GM12878 (cell line): Measurements from ENCODE around the gene CNST. TPM values are rescaled to one million over a fixed set of nuclear protein-coding genes. Genes with fewer than 3 reads are reported as not detected.

ENCODE experiments used
- ATAC-seq: fragments of 200-7000 bp; cut with Tn5 transposase; 3 replicates; pipeline ENCODE4 v1.9.1; 2020; ENCODE audit warnings: mild to moderate bottlenecking, moderate library complexity
- BruUV-seq: library from RNA; stranded (reverse); fragments of 400-500 nt; replicated peaks from 2 replicates; lab custom pipeline; 2021; lab: Mats Ljungman, UMichigan
- CTCF ChIA-PET: fragments of 300-600 bp; sonication (Branson Sonifier 250); formaldehyde crosslinking; extraction: SDS; loops from one replicate; lab custom pipeline; 2021; ENCODE audit warnings: inconsistent platforms; lab: Yijun Ruan, JAX
- POLR2A ChIA-PET: fragments of 350-600 bp; formaldehyde crosslinking; extraction: SDS; loops from one replicate; lab custom pipeline; 2021; ENCODE audit warnings: inconsistent platforms; lab: Charles Lee
- RAD21 ChIA-PET: fragments of 300-600 bp; sonication (Branson Sonifier 250); formaldehyde crosslinking; loops from one replicate; lab custom pipeline; 2023; ENCODE audit warnings: antibody characterized with exemption; ENCODE audit not compliant: unreplicated experiment; lab: Charles Lee
- SMC1A ChIA-PET: fragments of 300-600 bp; sonication (Branson Sonifier 250); formaldehyde crosslinking; loops from one replicate; lab custom pipeline; 2023; ENCODE audit not compliant: unreplicated experiment, uncharacterized antibody; lab: Charles Lee
- DNase-seq: peaks from one replicate; pipeline ENCODE4 v3.0.0-alpha.2; 2011; ENCODE audit warnings: low read depth, low spot score
- FAIRE-seq: peaks from 3 replicates; lab custom pipeline; 2011; peaks lifted over from hg19 to GRCh38; lab: Jason Lieb, UNC
- H2AFZ ChIP-seq: 2 replicates; pipeline ENCODE4 v1.6.0; 2011; ENCODE audit warnings: low read depth, low read length, control low read depth; ENCODE audit not compliant: control insufficient read depth
- H3K27ac ChIP-seq: 2 replicates; pipeline ENCODE4 v1.5.1; 2011; ENCODE audit warnings: control low read depth; ENCODE audit not compliant: control insufficient read depth, insufficient read depth
- H3K27me3 ChIP-seq, 2 experiments: replicated peaks in 1 of 2; 2 replicates each; pipeline versions ENCODE4 v1.6.0 to v1.6.1; 2011; ENCODE audit warnings: low read length in 1 of 2; ENCODE audit not compliant: control insufficient read depth in 2 of 2, insufficient read depth in 2 of 2
- H3K36me3 ChIP-seq, 2 experiments: 2 replicates each; pipeline ENCODE4 v1.5.1; 2011; ENCODE audit warnings: low read length in 1 of 2; ENCODE audit not compliant: control insufficient read depth in 2 of 2, insufficient read depth in 2 of 2
- H3K4me1 ChIP-seq: 2 replicates; pipeline ENCODE4 v1.6.1; 2011; ENCODE audit warnings: mild to moderate bottlenecking, low read length, moderate library complexity, mixed read lengths; ENCODE audit not compliant: control insufficient read depth, insufficient read depth
- H3K4me2 ChIP-seq: 2 replicates; pipeline ENCODE4 v1.6.0; 2011; ENCODE audit warnings: control low read depth; ENCODE audit not compliant: control insufficient read depth, insufficient read depth
- H3K4me3 ChIP-seq: fragments of 200-600 bp; sonication (generic); 2 replicates; pipeline ENCODE4 v1.5.1; 2016
- H3K79me2 ChIP-seq: 2 replicates; pipeline ENCODE4 v1.6.0; 2011; ENCODE audit warnings: low read length; ENCODE audit not compliant: control insufficient read depth, insufficient read depth
- H3K9ac ChIP-seq: 2 replicates; pipeline ENCODE4 v1.8.0; 2011; ENCODE audit warnings: low read length, control low read depth, mixed read lengths; ENCODE audit not compliant: control insufficient read depth, insufficient read depth
- H3K9me3 ChIP-seq: replicated peaks from 3 replicates; pipeline ENCODE4 v1.5.1; 2011; ENCODE audit warnings: mild to moderate bottlenecking, low read length; ENCODE audit not compliant: control insufficient read depth, insufficient read depth
- H4K20me1 ChIP-seq: 2 replicates; pipeline ENCODE4 v1.6.0; 2011; ENCODE audit not compliant: control insufficient read depth, insufficient read depth
- ASH2L ChIP-seq: fragments of 300-600, 200-600 bp; sonication (generic); IDR thresholded peaks from 2 replicates; pipeline ENCODE4 v1.6.1; 2017; ENCODE audit warnings: low read depth, mild to moderate bottlenecking, borderline replicate concordance
- ATF2 ChIP-seq: IDR thresholded peaks from 2 replicates; pipeline ENCODE4 v1.6.1; 2012; ENCODE audit warnings: low read length, inconsistent platforms
- CBX3 ChIP-seq: fragments of 200-600 bp; sonication (generic); IDR thresholded peaks from 2 replicates; pipeline ENCODE4 v1.6.1; 2016; ENCODE audit warnings: low read depth, borderline replicate concordance
- CEBPB ChIP-seq, 2 experiments: fragments of 150-350 bp in 1 of 2; IDR thresholded peaks; 2 replicates each; pipeline ENCODE4 v1.6.1; 2012 to 2014; ENCODE audit warnings: low read depth in 2 of 2, low read length in 2 of 2, borderline replicate concordance in 1 of 2, inconsistent platforms in 1 of 2
- CHD4 ChIP-seq: fragments of 200-600 bp; sonication (generic); IDR thresholded peaks from 2 replicates; pipeline ENCODE4 v1.6.1; 2016; ENCODE audit warnings: mild to moderate bottlenecking
- CREB1 ChIP-seq: IDR thresholded peaks from 2 replicates; pipeline ENCODE4 v1.6.1; 2012; ENCODE audit warnings: low read depth, mild to moderate bottlenecking, inconsistent platforms
- FOS ChIP-seq: IDR thresholded peaks from 3 replicates; pipeline ENCODE4 v1.6.1; 2011; ENCODE audit warnings: borderline replicate concordance; ENCODE audit not compliant: insufficient read length; ENCODE audit errors: extremely low read depth
- HCFC1 ChIP-seq: fragments of 150-350 bp; IDR thresholded peaks from 2 replicates; pipeline ENCODE4 v1.6.1; 2014; ENCODE audit warnings: low read length
- IRF3 ChIP-seq: fragments of 450-650 bp; IDR thresholded peaks from 2 replicates; pipeline ENCODE4 v1.6.1; 2014; ENCODE audit warnings: mild to moderate bottlenecking
- MEF2A ChIP-seq: IDR thresholded peaks from 2 replicates; pipeline ENCODE4 v1.6.1; 2011; ENCODE audit warnings: low read depth, mild to moderate bottlenecking, low read length, moderate library complexity; ENCODE audit not compliant: insufficient read depth
- MEF2B ChIP-seq: fragments of 450-650 bp; IDR thresholded peaks from 2 replicates; pipeline ENCODE4 v1.6.1; 2018; ENCODE audit warnings: mild to moderate bottlenecking, moderate library complexity; ENCODE audit not compliant: partially characterized antibody, poor library complexity, severe bottlenecking
- NBN ChIP-seq: fragments of 450-650 bp; IDR thresholded peaks from 2 replicates; pipeline ENCODE4 v1.6.1; 2016
- NR2C1 ChIP-seq: fragments of 450-650 bp; IDR thresholded peaks from 2 replicates; pipeline ENCODE4 v1.6.1; 2017; ENCODE audit warnings: antibody characterized with exemption, mild to moderate bottlenecking, moderate library complexity
- SP1 ChIP-seq: IDR thresholded peaks from one replicate; pipeline ENCODE4 v1.6.1; 2011; ENCODE audit warnings: low read depth, low read length
- SRF ChIP-seq, 2 experiments: IDR thresholded peaks; 2 replicates each; pipeline ENCODE4 v1.6.1; 2011; ENCODE audit warnings: low read depth in 2 of 2, low read length in 2 of 2, mild to moderate bottlenecking in 1 of 2, moderate library complexity in 1 of 2
- TCF7 ChIP-seq: IDR thresholded peaks from 2 replicates; pipeline ENCODE4 v1.6.1; 2014; ENCODE audit warnings: antibody characterized with exemption, borderline replicate concordance
- USF1 ChIP-seq: IDR thresholded peaks from 2 replicates; pipeline ENCODE4 v1.6.1; 2011; ENCODE audit warnings: borderline replicate concordance, low read depth, mild to moderate bottlenecking, moderate library complexity, mixed read lengths, low read length; ENCODE audit not compliant: insufficient read depth; ENCODE audit errors: extremely low read length
- USF2 ChIP-seq: IDR thresholded peaks from 2 replicates; pipeline ENCODE4 v1.6.1; 2011; ENCODE audit warnings: low read depth, low read length, improper control_type of control experiment, borderline replicate concordance
- ZNF274 ChIP-seq: IDR thresholded peaks from one replicate; pipeline ENCODE4 v1.8.0; 2011; ENCODE audit not compliant: insufficient read length, insufficient read depth
- ZNF622 ChIP-seq: fragments of 450-650 bp; IDR thresholded peaks from 2 replicates; pipeline ENCODE4 v1.6.1; 2017; ENCODE audit warnings: mild to moderate bottlenecking, inconsistent platforms
- WGBS: methylation state at CpG from one replicate; pipeline ENCODE4 v1.1.6; 2016; ENCODE audit warnings: low lambda C conversion rate; ENCODE audit not compliant: insufficient replicate concordance, insufficient coverage; ENCODE audit errors: missing lambda C conversion rate; 5-methylcytosine and 5-hydroxymethylcytosine counted together
- in situ Hi-C: fragments of 300-500 bp; cut with MboI; formaldehyde crosslinking; loops from 9 replicates; pipeline ENCODE4 v1.14.3; 2018; ENCODE audit warnings: mixed read lengths
- intact Hi-C: fragments of 100-400 bp; cut with micrococcal nuclease; formaldehyde crosslinking; loops from one replicate; pipeline ENCODE4 v1.14.2; 2022; ENCODE audit not compliant: unreplicated experiment
- polyA plus RNA-seq, 11 experiments: library from polyadenylated mRNA; depleted of rRNA in 4 of 11; unstranded in 6 of 11; stranded (reverse) in 5 of 11; fragments of >200 nt; fragmentation: Nextera tagmentation in 4 of 11; fragmentation: Illumina TruSeq in 1 of 11; extraction: Ambion mirVana in 4 of 11; extraction: Trizol in 1 of 11; gene quantifications; 1 replicate in 1 of 11; 2 replicates in 10 of 11; pipeline versions ENCODE4 v1.2.1 to v1.2.3, GENCODE V29; 2011 to 2016; ENCODE audit warnings: inconsistent platforms in 2 of 11, missing spikeins in 2 of 11, low read depth in 1 of 11
- total RNA-seq, 4 experiments: library from RNA; depleted of rRNA in 3 of 4; stranded (reverse); fragments of >200 nt in 3 of 4; fragmentation: Illumina TruSeq in 1 of 4; extraction: Trizol in 1 of 4; gene quantifications; 2 replicates each; pipeline versions ENCODE4 v1.2.1 to v1.2.3, GENCODE V29; 2013 to 2021

The CNST gene
- total and polyA plus RNA-seq, 10 of the 15 experiments (the other 5 are each of a cell fraction or from before 2014, with no cell fraction given), result 4.8 to 16.2 (median 12.3) TPM

GRCh38 chr1:246534114-246534513 is 32.1 kb upstream of the CNST start (continued):
- TF ChIP-seq ZNF622, result no peak
- no peak for TF ChIP-seq HCFC1
- TF ChIP-seq SP1, result no peak
- TF ChIP-seq CHD4, result no peak
- TF ChIP-seq ATF2, result no peak
- no peak for TF ChIP-seq TCF7
- TF ChIP-seq CBX3, result no peak
- no peak for TF ChIP-seq NR2C1

- Histone ChIP-seq H4K20me1 (no peaks in the 10 kb centered on the region), H3K4me2 (no peak overlapping the region), H3K27ac (no peak overlapping the region), H3K27me3 (no peaks in the 10 kb centered on the region; a peak in 1 of 4 replicates), H2AFZ (no peak overlapping the region), H3K36me3 (peaks cover 2 to 6% of the 10 kb centered on the region in 2 experiments; a peak in 3 of 4 replicates), H3K4me1 (no peaks in the 10 kb centered on the region), H3K4me3 (no peak overlapping the region), H3K9me3 (no peaks in the 10 kb centered on the region), H3K9ac (no peak overlapping the region), H3K79me2 (no peaks in the 10 kb centered on the region)
- ChIA-PET SMC1A (interaction anchor here (0.6 kb wide), 1 partner anchor 50 kb away, joined by 3 read pairs; no protein-coding TSS in a partner anchor), POLR2A (no interaction called here), CTCF (no interaction called here), RAD21 (no interaction called here)
- intact Hi-C loops, result no loop called here
- no peak for DNase-seq
- no peak for ATAC-seq
- in situ Hi-C loops, result no loop called here
- FAIRE-seq, result no peak
- 75% methylated on average over 7 of the region's 7 CpGs for WGBS
- BruUV-seq, result no TSS peak
- no peak for TF ChIP-seq MEF2B
- no peak for TF ChIP-seq CREB1
- no peak for TF ChIP-seq FOS
- TF ChIP-seq USF1, result no peak
- TF ChIP-seq ZNF274, result no peak
- TF ChIP-seq IRF3, result no peak
- TF ChIP-seq SRF (IDR thresholded peaks at IDR 0.05; ENCODE audit: low read depth in 2 of 2, low read length in 2 of 2), result no peak
- no peak for TF ChIP-seq USF2
- no peak for TF ChIP-seq ASH2L
- no peak for TF ChIP-seq CEBPB (IDR thresholded peaks at IDR 0.05; ENCODE audit: borderline replicate concordance in 1 of 2, low read depth in 2 of 2, low read length in 2 of 2)
- TF ChIP-seq NBN, result no peak
- no peak for TF ChIP-seq MEF2A
Measured at GRCh38 chr1:246537441-246537840, 28.8 kb upstream of the CNST start.
